ENCODE measurements around the gene CDKN2AIP. TPM values are rescaled to one million over a fixed set of nuclear protein-coding genes. Genes with fewer than 3 reads are reported as not detected.
A peak's percentile ranks its signal among the peaks of the same experiment; 100 is the strongest.

Gene CDKN2AIP
- total and polyA plus RNA-seq, 4 donors: 7.2 to 15.1 (median 11.0) TPM

GRCh38 chr4:183445097-183445428 is 627 bp downstream of the CDKN2AIP start:
- no peaks in the 10 kb centered on the region for H3K27me3 ChIP-seq (ENCODE audit: control insufficient read depth in 4 of 4, insufficient read depth in 4 of 4, low read length in 3 of 4)
- DNase-seq (ENCODE audit: low spot score): no peak
- H3K4me3 ChIP-seq (ENCODE audit: low read depth in 1 of 3, low read length in 3 of 3): peak overlapping the region; percentile 92 to 96 (median 95)
- no peaks in the 10 kb centered on the region for H3K9me3 ChIP-seq (ENCODE audit: control insufficient read depth in 4 of 4, low read length in 3 of 4)
- under 1% methylated on average over 26 of the region's 26 CpGs for WGBS
- peaks cover 4 to 29% (median 18%) of the 10 kb centered on the region in 4 donors for H3K36me3 ChIP-seq (ENCODE audit: control insufficient read depth in 4 of 4, insufficient read depth in 3 of 4, low read depth in 1 of 4, low read length in 3 of 4)
- TF ChIP-seq NR2F2 (IDR thresholded peaks at IDR 0.05): no peak
- no peak for TF ChIP-seq SP1 (IDR thresholded peaks at IDR 0.05)
- no peak for TF ChIP-seq RXRA (IDR thresholded peaks at IDR 0.05)
- TF ChIP-seq HNF4A (conservative IDR thresholded peaks at IDR 0.05): no peak
- no peak for TF ChIP-seq ATF3 (IDR thresholded peaks at IDR 0.05)
- TF ChIP-seq REST (IDR thresholded peaks at IDR 0.05): no peak
- no peak for TF ChIP-seq JUND (IDR thresholded peaks at IDR 0.05)
- TF ChIP-seq CTCF (IDR thresholded peaks at IDR 0.05; ENCODE audit: low read depth, low read length, missing input control): no peak
- TF ChIP-seq YY1 (IDR thresholded peaks at IDR 0.05): no peak
- TF ChIP-seq FOXA1 (IDR thresholded peaks at IDR 0.05): no peak
- TF ChIP-seq EGR1 (IDR thresholded peaks at IDR 0.05; ENCODE audit: low read depth in 2 of 2): no peak
- no peak for TF ChIP-seq GABPA (IDR thresholded peaks at IDR 0.05 in 1 of 2, conservative IDR thresholded peaks at IDR 0.05 in 1 of 2)
- TF ChIP-seq ZBTB33 (IDR thresholded peaks at IDR 0.05): no peak
- H3K9ac ChIP-seq (ENCODE audit: low read depth in 1 of 2, low read length in 2 of 2): peak overlapping the region; percentile 81 to 92
- H3K27ac ChIP-seq (ENCODE audit: low read depth in 1 of 2, low read length in 2 of 2): peak overlapping the region; percentile 94 to 98
- H3K4me1 ChIP-seq (ENCODE audit: control insufficient read depth in 4 of 4, insufficient read depth in 4 of 4, low read length in 3 of 4): peaks cover 10 to 45% (median 27%) of the 10 kb centered on the region in 4 donors

- H3K4me3 ChIP-seq (ENCODE audit: low read depth in 1 of 3, low read length in 3 of 3): no peak overlapping the region
- no peak overlapping the region for H3K9ac ChIP-seq (ENCODE audit: low read depth in 1 of 2, low read length in 2 of 2)
- WGBS: 91% methylated on average over 5 of the region's 5 CpGs
- H3K27me3 ChIP-seq (ENCODE audit: control insufficient read depth in 4 of 4, insufficient read depth in 4 of 4, low read length in 3 of 4): no peaks in the 10 kb centered on the region
- no peak for DNase-seq (ENCODE audit: low spot score)
- TF ChIP-seq YY1 (IDR thresholded peaks at IDR 0.05) (no peak), HNF4G (IDR thresholded peaks at IDR 0.05) (no peak), JUND (IDR thresholded peaks at IDR 0.05) (no peak), RXRA (IDR thresholded peaks at IDR 0.05) (no peak), FOXA2 (IDR thresholded peaks at IDR 0.05) (no peak), EGR1 (IDR thresholded peaks at IDR 0.05; ENCODE audit: low read depth in 2 of 2) (no peak), FOXA1 (IDR thresholded peaks at IDR 0.05) (no peak), RAD21 (IDR thresholded peaks at IDR 0.05) (no peak), TAF1 (conservative IDR thresholded peaks at IDR 0.05) (no peak)
- H3K27ac ChIP-seq (ENCODE audit: low read depth in 1 of 2, low read length in 2 of 2): no peak overlapping the region
- H3K9me3 ChIP-seq (ENCODE audit: control insufficient read depth in 4 of 4, low read length in 3 of 4): no peaks in the 10 kb centered on the region
- peaks cover 11 to 46% (median 27%) of the 10 kb centered on the region in 4 donors for H3K4me1 ChIP-seq (ENCODE audit: control insufficient read depth in 4 of 4, insufficient read depth in 4 of 4, low read length in 3 of 4)
- H3K36me3 ChIP-seq (ENCODE audit: control insufficient read depth in 4 of 4, insufficient read depth in 3 of 4, low read depth in 1 of 4, low read length in 3 of 4): peaks cover 5 to 29% (median 19%) of the 10 kb centered on the region in 4 donors
Measured at GRCh38 chr4:183447646-183448045, 3.2 kb downstream of the CDKN2AIP start.
